Measurements from ENCODE around the gene ADGRG3. TPM values are rescaled to one million over a fixed set of nuclear protein-coding genes. Genes with fewer than 3 reads are reported as not detected.

The ADGRG3 gene
- total and polyA plus RNA-seq, 2 of the 13 experiments (the other 11 are each of a cell fraction or from before 2014, with no cell fraction given), result 2.7 to 11.8 TPM

DNA sequence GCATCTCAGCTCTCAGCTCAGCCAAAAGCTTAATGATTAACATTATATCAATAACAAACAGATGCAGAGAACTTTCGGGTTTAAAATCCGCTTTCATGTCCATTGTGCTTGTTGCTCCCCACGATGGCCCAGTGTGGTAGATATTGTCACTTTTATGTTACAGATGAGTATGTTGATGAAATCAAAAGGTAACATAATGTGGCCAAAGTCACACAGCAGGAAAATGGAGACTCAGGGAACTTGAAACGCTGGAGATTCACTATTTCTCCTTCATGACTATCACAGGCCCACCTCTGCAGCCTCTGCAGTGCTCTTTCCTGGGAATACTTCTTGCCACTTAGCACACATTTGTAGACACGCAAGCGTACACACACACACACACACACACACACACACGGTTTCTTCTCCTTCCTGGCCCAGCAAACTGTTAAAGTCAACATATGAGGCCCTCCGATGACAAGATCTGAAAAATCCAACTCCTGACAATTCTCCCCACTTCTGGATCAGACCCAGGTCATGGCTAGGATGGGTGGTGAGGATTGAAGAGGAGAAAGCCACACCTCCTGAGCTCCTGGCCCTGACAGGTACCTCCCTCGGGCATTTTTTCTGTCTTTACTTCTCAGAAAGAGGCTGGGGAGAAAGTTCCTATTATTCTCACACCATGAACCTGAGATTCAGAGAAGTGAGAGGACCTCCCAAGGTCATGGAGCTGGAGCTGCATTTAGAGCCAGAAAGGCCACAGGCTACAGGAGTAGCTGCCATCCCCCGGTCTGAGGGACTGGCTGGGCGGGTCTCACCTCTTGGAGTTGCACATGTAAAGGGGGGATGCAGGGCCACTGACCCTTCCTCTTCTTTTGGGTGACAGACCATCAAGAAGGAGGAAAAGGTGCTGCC, 36.2 kb downstream of the ADGRG3 start (continued):
- TF ChIP-seq DZIP1 (CRISPR knock-in tag; IDR thresholded peaks at IDR 0.05) (no peak), ZBTB21 (CRISPR knock-in tag; IDR thresholded peaks at IDR 0.05) (no peak), ZFP41 (CRISPR knock-in tag; IDR thresholded peaks at IDR 0.05; ENCODE audit: borderline replicate concordance) (no peak; the same call in 1 of the 2 replicates), TCF7L2 (IDR thresholded peaks at IDR 0.05; ENCODE audit: low read depth, low read length) (peak; percentile 49; the same call in 1 of the 2 replicates), TBX2 (CRISPR knock-in tag; IDR thresholded peaks at IDR 0.05; ENCODE audit: borderline replicate concordance) (peak; percentile 40), TRIM24 (CRISPR knock-in tag; IDR thresholded peaks at IDR 0.05) (no peak), HMG20A (CRISPR knock-in tag; IDR thresholded peaks at IDR 0.05; ENCODE audit: borderline replicate concordance) (0 out of 2 replicates have a peak, but pooled peaks have one; percentile 18), SAP130 (CRISPR knock-in tag; IDR thresholded peaks at IDR 0.05; ENCODE audit: low read depth) (peak; percentile 70), ERF (CRISPR knock-in tag; IDR thresholded peaks at IDR 0.05) (peak; percentile 55; the same call in 1 of the 2 replicates), PHF21A (CRISPR knock-in tag; IDR thresholded peaks at IDR 0.05) (peak; percentile 67), FOXA3 (CRISPR knock-in tag; IDR thresholded peaks at IDR 0.05) (peak; percentile 89), SIX1 (CRISPR knock-in tag; IDR thresholded peaks at IDR 0.05; ENCODE audit: borderline replicate concordance) (peak; percentile 27; the same call in 1 of the 2 replicates)
- TF ChIP-seq, protein P1, sequence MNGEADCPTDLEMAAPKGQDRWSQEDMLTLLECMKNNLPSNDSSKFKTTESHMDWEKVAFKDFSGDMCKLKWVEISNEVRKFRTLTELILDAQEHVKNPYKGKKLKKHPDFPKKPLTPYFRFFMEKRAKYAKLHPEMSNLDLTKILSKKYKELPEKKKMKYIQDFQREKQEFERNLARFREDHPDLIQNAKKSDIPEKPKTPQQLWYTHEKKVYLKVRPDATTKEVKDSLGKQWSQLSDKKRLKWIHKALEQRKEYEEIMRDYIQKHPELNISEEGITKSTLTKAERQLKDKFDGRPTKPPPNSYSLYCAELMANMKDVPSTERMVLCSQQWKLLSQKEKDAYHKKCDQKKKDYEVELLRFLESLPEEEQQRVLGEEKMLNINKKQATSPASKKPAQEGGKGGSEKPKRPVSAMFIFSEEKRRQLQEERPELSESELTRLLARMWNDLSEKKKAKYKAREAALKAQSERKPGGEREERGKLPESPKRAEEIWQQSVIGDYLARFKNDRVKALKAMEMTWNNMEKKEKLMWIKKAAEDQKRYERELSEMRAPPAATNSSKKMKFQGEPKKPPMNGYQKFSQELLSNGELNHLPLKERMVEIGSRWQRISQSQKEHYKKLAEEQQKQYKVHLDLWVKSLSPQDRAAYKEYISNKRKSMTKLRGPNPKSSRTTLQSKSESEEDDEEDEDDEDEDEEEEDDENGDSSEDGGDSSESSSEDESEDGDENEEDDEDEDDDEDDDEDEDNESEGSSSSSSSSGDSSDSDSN (CRISPR knock-in tag; IDR thresholded peaks at IDR 0.05), result peak; percentile 49; the same call in 1 of the 2 replicates
- TF ChIP-seq, protein P2, sequence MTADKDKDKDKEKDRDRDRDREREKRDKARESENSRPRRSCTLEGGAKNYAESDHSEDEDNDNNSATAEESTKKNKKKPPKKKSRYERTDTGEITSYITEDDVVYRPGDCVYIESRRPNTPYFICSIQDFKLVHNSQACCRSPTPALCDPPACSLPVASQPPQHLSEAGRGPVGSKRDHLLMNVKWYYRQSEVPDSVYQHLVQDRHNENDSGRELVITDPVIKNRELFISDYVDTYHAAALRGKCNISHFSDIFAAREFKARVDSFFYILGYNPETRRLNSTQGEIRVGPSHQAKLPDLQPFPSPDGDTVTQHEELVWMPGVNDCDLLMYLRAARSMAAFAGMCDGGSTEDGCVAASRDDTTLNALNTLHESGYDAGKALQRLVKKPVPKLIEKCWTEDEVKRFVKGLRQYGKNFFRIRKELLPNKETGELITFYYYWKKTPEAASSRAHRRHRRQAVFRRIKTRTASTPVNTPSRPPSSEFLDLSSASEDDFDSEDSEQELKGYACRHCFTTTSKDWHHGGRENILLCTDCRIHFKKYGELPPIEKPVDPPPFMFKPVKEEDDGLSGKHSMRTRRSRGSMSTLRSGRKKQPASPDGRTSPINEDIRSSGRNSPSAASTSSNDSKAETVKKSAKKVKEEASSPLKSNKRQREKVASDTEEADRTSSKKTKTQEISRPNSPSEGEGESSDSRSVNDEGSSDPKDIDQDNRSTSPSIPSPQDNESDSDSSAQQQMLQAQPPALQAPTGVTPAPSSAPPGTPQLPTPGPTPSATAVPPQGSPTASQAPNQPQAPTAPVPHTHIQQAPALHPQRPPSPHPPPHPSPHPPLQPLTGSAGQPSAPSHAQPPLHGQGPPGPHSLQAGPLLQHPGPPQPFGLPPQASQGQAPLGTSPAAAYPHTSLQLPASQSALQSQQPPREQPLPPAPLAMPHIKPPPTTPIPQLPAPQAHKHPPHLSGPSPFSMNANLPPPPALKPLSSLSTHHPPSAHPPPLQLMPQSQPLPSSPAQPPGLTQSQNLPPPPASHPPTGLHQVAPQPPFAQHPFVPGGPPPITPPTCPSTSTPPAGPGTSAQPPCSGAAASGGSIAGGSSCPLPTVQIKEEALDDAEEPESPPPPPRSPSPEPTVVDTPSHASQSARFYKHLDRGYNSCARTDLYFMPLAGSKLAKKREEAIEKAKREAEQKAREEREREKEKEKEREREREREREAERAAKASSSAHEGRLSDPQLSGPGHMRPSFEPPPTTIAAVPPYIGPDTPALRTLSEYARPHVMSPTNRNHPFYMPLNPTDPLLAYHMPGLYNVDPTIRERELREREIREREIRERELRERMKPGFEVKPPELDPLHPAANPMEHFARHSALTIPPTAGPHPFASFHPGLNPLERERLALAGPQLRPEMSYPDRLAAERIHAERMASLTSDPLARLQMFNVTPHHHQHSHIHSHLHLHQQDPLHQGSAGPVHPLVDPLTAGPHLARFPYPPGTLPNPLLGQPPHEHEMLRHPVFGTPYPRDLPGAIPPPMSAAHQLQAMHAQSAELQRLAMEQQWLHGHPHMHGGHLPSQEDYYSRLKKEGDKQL (CRISPR knock-in tag; IDR thresholded peaks at IDR 0.05; ENCODE audit: low read depth), result 0 out of 2 replicates have a peak, but pooled peaks have one; percentile 21

Data from HepG2 (cell line).